IPS-18a (cell line): ENCODE data around the gene TMEM127.

Experiments
- H3K27ac ChIP-seq: one replicate; pipeline ENCODE4 v1.5.1; 2013; ENCODE audit warnings: low read length
- H3K27me3 ChIP-seq: one replicate; pipeline ENCODE4 v1.6.1; 2013; ENCODE audit warnings: mild to moderate bottlenecking, low read length; ENCODE audit not compliant: control insufficient read depth, insufficient read depth
- H3K36me3 ChIP-seq: one replicate; pipeline ENCODE4 v1.6.1; 2013; ENCODE audit warnings: low read depth, low read length; ENCODE audit not compliant: control insufficient read depth
- H3K4me1 ChIP-seq: one replicate; pipeline ENCODE4 v1.6.1; 2013; ENCODE audit warnings: low read depth, low read length; ENCODE audit not compliant: control insufficient read depth
- H3K4me3 ChIP-seq: one replicate; pipeline ENCODE4 v1.5.1; 2013; ENCODE audit warnings: low read length
- H3K9ac ChIP-seq: one replicate; pipeline ENCODE4 v1.6.1; 2013; ENCODE audit warnings: mild to moderate bottlenecking, low read length, moderate library complexity
- H3K9me3 ChIP-seq: one replicate; pipeline ENCODE4 v1.6.1; 2013; ENCODE audit warnings: low read depth, low read length; ENCODE audit not compliant: control insufficient read depth

The TMEM127 gene

GRCh38 chr2:96198921-96199320 lies 66.9 kb downstream of the TMEM127 start:
- Histone ChIP-seq H3K36me3 (peaks cover 20% of the 10 kb centered on the region), H3K27me3 (no peaks in the 10 kb centered on the region), H3K27ac (no peak overlapping the region), H3K4me1 (peaks cover 4% of the 10 kb centered on the region), H3K9ac (no peak overlapping the region), H3K4me3 (no peak overlapping the region), H3K9me3 (no peaks in the 10 kb centered on the region)
